SK-N-MC (cell line): ENCODE results near the gene CNPY1.

Experiments
- DNase-seq: peaks from one replicate; pipeline ENCODE4 v3.0.0-alpha.2; 2011; ENCODE audit warnings: low read depth, low spot score
- H3K27ac ChIP-seq: fragments of 200-600 bp; sonication (generic); 2 replicates; pipeline ENCODE4 v1.5.1; 2016; ENCODE audit warnings: mixed run types
- H3K36me3 ChIP-seq: fragments of 200-600 bp; sonication (generic); 2 replicates; pipeline ENCODE4 v1.6.1; 2017; ENCODE audit warnings: antibody characterized with exemption, low read length, mixed read lengths; ENCODE audit not compliant: insufficient read depth
- H3K4me3 ChIP-seq: fragments of 200-600 bp; sonication (generic); 2 replicates; pipeline ENCODE4 v1.5.1; 2016
- H3K9ac ChIP-seq: fragments of 200-600 bp; sonication (generic); 2 replicates; pipeline ENCODE4 v1.8.0; 2017; ENCODE audit warnings: mixed run types, mixed read lengths; ENCODE audit not compliant: insufficient read length
- H3K9me3 ChIP-seq: fragments of 200-600 bp; sonication (generic); 2 replicates; pipeline ENCODE4 v1.6.1; 2017; ENCODE audit warnings: low read depth, mild to moderate bottlenecking, antibody characterized with exemption, low read length, moderate library complexity, mixed read lengths
- EZH2 ChIP-seq: fragments of 200-600 bp; sonication (generic); IDR thresholded peaks from one replicate; pipeline ENCODE4 v1.6.1; 2017; ENCODE audit warnings: antibody characterized with exemption
- FOXP2 ChIP-seq: optimal IDR thresholded peaks from 2 replicates; pipeline ENCODE3; 2011; ENCODE audit warnings: mild to moderate bottlenecking, moderate library complexity; ENCODE audit not compliant: insufficient read depth; ENCODE audit errors: extremely low read length, control extremely low read depth
- POLR2AphosphoS5 ChIP-seq: IDR thresholded peaks from 2 replicates; pipeline ENCODE4 v1.6.1; 2012; ENCODE audit warnings: mild to moderate bottlenecking, low read depth, low read length, borderline replicate concordance

Gene CNPY1

DNA sequence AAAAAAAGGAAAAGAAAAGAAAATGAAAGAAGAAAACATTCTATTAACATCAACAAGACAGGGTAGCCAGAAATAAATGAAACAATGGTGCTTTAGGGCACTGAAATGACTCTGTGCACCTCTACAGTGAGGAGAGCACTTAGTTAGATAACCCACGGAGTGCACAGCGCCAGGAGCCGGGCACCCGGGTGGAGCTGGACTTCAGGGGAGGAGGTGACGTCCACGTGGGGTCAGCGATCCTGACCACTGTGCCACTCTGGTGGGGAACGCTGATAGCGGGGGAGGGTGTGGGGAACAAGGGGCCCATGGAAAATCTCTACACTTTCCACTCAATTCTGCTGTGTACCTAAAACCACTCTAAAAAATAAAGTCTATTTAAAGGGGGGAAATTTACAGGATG, 15.7 kb upstream of the CNPY1 start:
- H3K4me3 ChIP-seq = no peak overlapping the region
- H3K36me3 ChIP-seq = no peaks in the 10 kb centered on the region
- TF ChIP-seq EZH2 = no peak
- DNase-seq = no peak
- H3K9me3 ChIP-seq = no peaks in the 10 kb centered on the region
- no peak overlapping the region for H3K9ac ChIP-seq
- no peak overlapping the region for H3K27ac ChIP-seq

DNA sequence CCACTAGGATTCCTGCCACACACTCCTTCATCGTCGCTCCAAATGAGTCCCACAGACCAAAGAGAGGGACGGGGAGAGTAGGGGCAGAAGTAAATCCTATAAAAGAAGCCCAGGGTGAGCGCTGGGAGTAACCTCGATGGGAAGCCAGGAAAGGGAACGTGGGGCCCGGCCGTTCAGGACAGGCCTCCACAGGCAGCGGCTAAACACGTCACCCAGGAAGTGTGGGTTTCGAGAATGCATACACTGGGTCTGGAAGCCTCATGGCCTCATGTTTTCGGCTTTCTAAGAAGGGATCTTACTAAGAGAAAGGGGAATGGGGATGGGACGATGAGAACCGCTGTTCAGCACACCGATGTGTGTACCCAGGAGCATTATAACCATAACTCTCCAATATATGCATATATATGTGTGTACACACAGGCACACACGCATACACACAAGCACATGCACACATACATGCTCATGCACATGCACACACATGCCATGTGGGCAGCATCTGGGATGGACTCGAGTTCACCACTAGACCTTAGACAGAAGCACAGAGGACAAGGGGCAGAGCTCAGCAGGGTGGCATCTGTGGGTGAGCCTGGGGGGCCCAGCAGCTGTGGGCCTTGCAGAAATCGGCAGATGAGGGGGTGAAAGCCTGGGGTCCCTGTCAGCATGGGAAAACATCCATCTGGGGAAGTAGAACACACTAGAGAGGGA, 14.8 kb upstream of the CNPY1 start:
- no peak for DNase-seq
- Histone ChIP-seq H3K27ac (no peak overlapping the region), H3K9me3 (no peaks in the 10 kb centered on the region), H3K36me3 (no peaks in the 10 kb centered on the region), H3K4me3 (no peak overlapping the region), H3K9ac (no peak overlapping the region)
- no peak for TF ChIP-seq EZH2
- no peak for TF ChIP-seq POLR2AphosphoS5

DNA sequence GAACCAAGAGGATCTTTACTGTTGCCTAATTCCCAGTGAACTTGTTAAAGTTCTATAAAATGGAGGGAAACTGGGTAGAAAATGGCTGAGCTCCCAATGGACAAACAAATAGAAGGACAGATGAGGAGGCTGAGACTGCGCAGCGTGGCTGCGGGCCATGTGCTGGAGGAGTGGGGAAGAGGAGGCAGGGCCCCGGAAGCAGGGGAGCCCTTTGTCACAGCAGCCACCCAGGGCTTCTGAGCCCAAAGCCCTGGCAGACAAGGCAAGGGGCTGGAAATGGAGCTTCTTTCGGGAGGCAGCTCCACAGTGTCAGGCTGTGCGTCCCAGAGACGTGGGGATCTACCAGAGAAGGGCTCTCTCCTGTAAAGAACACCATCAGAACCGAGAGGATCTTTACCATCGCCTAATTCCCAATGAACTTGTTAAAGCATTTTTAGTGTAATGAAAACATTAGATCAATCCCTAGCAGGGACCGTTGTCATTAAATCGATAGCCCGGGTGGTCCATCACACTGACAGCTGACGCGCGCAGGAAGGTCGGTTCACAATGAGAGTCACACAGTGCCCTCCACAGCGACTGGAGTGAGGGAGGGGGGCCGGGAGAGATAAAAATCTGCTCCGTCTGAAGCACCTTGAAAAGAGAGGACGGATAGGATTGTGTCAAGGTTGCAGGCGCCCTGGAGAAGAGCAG, 14.0 kb upstream of the CNPY1 start:
- H3K9ac ChIP-seq = no peak overlapping the region
- no peak overlapping the region for H3K4me3 ChIP-seq
- no peak for DNase-seq
- no peak overlapping the region for H3K27ac ChIP-seq
- no peaks in the 10 kb centered on the region for H3K36me3 ChIP-seq
- no peaks in the 10 kb centered on the region for H3K9me3 ChIP-seq
- TF ChIP-seq FOXP2 = no peak
- TF ChIP-seq POLR2AphosphoS5 = no peak
- TF ChIP-seq EZH2 = no peak

DNA sequence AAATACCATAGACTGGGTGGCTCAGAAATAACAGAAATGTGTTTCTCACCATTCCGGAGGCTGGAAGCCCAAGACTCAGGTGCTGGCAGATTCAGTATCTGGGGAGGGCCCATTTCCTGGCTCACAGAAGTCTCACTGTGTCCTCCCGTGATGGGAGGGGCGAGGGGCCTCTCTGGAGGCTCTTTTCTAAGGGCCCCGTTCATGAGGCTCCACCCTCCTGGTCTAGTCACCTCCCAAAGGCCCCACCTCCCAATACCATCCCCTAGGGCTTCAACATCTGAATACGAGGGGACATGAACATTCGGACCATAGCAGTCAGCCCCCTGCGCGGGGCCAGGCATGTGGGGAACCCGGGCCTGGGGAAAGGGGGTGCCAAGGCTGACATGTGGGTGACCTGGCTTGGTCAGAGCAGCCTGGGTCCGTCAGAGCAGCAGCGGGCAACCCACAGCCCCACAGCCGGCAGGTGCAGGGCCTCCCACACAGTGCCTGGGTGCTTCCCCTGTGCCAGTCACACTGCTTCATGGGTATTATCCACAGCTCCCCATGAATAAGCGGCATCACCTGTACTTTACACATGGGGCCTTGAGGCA, 13.3 kb upstream of the CNPY1 start:
- no peak overlapping the region for H3K27ac ChIP-seq
- DNase-seq = no peak
- no peak overlapping the region for H3K4me3 ChIP-seq
- H3K9me3 ChIP-seq = no peaks in the 10 kb centered on the region
- no peak for TF ChIP-seq POLR2AphosphoS5
- TF ChIP-seq FOXP2 = no peak
- no peak for TF ChIP-seq EZH2
- H3K9ac ChIP-seq = no peak overlapping the region
- H3K36me3 ChIP-seq = no peaks in the 10 kb centered on the region

DNA sequence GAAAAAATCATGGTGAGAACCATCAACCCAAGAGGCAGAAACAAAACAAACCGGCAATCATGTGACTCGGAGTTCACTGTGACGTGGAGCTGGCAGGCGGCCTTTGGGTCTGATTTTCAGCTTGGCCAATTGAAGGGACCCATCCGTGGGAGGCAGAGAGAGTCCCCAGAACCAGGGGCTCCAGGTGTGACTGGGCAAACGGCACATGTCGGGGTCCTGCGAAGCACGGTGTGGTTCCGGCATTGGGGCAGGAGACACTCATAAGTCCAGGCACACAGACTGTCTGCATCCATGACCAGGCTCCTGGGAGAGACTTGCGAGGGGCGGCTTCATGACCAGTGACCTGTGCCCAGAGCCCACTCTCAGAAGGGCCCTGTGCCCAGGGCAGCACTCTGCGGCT, 12.6 kb upstream of the CNPY1 start:
- Histone ChIP-seq H3K27ac (no peak overlapping the region), H3K9ac (no peak overlapping the region), H3K4me3 (no peak overlapping the region), H3K9me3 (no peaks in the 10 kb centered on the region), H3K36me3 (no peaks in the 10 kb centered on the region)
- DNase-seq = no peak
- no peak for TF ChIP-seq EZH2
- no peak for TF ChIP-seq FOXP2
- no peak for TF ChIP-seq POLR2AphosphoS5

DNA sequence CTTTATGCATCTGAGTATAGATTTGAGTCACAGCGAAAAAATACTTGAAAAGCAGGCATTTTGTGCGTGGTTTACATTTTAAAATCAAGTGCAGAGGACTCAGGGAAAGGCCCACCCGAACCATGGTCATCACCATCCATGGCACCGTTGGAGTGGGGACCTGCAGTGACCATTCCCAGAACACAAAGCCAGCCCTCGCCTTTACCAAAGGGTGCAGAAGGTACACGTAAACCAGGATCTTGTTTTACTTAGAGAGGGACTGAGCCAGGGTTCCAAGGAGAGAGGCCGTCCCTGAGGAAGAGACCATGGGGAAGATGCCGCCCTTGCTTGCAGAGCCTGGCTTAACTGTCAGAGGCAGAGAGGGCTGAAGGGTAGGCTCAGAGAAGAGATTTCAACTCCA, 12.0 kb upstream of the CNPY1 start:
- Histone ChIP-seq H3K9ac (no peak overlapping the region), H3K36me3 (no peaks in the 10 kb centered on the region), H3K4me3 (no peak overlapping the region), H3K27ac (no peak overlapping the region), H3K9me3 (no peaks in the 10 kb centered on the region)
- TF ChIP-seq FOXP2 (no peak), POLR2AphosphoS5 (no peak), EZH2 (no peak)
- no peak for DNase-seq

DNA sequence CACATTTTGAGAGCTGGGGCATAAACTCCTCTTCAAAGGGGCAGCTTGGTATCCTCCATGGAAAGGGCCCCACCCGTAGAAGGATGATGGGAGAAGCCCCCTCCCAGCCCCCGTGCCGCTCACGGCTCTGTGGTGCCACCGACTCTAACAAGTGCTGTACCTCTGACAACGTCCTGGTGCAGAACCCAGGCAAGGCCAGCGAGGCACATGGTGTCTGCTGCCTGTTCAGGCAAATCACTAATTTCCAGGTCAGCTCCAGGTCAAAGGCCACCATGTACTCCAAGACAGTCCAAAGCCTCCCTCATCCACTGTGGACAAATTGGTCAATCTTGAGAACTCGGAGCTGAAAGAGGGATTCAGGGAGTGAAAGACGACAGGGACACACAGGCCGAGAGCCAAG, 11.4 kb upstream of the CNPY1 start:
- Histone ChIP-seq H3K27ac (no peak overlapping the region), H3K4me3 (no peak overlapping the region), H3K9me3 (no peaks in the 10 kb centered on the region), H3K9ac (no peak overlapping the region), H3K36me3 (no peaks in the 10 kb centered on the region)
- no peak for DNase-seq
- TF ChIP-seq EZH2 = no peak
- TF ChIP-seq POLR2AphosphoS5 = no peak
- TF ChIP-seq FOXP2 = no peak

DNA sequence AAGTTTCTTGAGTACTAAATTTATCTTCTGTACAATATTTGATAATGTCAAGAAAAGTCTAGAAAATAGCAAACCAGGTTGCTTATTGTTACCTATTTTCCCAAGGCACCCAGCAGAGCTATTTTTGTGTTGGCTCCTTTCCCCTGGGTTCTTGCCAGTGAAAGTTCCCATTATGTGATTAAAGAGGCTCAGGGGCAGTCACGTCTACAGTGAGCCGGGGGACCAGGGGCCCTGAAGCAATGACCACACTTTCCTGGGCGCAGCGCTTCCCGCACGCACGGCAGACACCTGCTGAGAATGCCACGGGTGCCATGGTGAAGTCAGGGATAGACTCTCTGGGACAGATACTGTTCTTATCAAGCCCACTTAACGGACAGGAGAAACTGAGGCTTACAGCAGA, 10.4 kb upstream of the CNPY1 start:
- Histone ChIP-seq H3K4me3 (no peak overlapping the region), H3K9me3 (no peaks in the 10 kb centered on the region), H3K27ac (no peak overlapping the region), H3K36me3 (no peaks in the 10 kb centered on the region), H3K9ac (no peak overlapping the region)
- TF ChIP-seq FOXP2 (no peak), EZH2 (no peak), POLR2AphosphoS5 (no peak)
- DNase-seq = no peak

DNA sequence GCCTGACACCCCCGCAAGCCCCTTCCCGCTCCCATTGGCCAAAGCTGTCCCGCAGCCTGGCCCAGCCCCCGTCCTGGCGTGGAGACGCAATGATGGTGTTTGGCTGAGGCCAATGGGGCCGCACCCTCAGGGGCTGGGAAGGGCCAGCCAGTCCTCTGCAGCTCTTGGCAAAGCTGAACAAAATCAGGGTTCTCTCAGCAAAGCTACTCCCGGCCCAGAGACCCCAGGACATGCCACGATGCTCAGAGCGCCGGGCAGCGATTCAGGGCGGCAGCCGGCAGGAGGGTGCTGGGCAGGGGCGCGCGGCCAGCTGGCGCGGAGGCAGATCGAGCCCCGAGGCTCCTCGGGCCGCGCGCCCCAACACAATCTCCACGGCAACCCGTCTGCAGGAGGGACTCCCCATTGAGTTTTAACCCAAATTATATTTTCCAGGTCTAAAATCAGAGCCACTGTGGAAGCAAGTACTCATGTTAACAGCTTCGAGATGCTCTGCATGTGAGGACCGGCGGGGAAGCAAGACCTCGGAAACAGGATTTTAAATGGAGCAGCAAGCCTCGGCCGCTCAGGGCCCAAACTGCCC, 8.8 kb upstream of the CNPY1 start:
- Histone ChIP-seq H3K27ac (no peak overlapping the region), H3K9me3 (no peaks in the 10 kb centered on the region), H3K4me3 (no peak overlapping the region), H3K36me3 (no peaks in the 10 kb centered on the region), H3K9ac (no peak overlapping the region)
- TF ChIP-seq FOXP2 (no peak), POLR2AphosphoS5 (no peak), EZH2 (no peak)
- no peak for DNase-seq
